Measurements from ENCODE around the gene KCNS1. TPM values are rescaled to one million over a fixed set of nuclear protein-coding genes. Genes with fewer than 3 reads are reported as not detected.

KCNS1 gene
- total and polyA plus RNA-seq, 2 of the 8 experiments (the other 6 are each of a cell fraction or from before 2014, with no cell fraction given) = 1.4 to 1.8 TPM

DNA sequence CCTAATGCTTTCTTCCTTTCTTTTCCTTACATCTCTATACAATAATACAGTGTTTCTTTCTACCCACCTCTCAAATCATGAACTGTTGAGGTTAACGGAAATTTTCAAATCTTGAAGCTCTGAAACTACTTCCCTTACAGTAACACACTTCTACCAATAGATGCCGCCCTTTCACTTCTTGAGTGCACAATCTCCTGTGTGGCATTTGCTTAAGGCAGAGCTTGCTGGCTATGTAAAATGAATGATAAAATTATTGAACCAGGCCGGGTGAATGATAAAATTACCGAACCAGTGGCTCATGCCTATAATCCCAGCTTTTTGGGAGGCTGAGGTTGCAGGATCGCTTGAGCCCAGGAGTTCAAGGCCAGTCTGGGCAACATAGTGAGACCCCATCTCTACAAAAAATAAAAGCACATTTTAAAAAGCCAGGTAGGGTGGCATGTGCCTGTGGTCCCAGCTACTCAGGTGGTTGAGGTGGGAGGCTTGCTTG lies 56.8 kb downstream of the KCNS1 start (continued):
- no peak for TF ChIP-seq CBX8 (IDR thresholded peaks at IDR 0.05; ENCODE audit: borderline replicate concordance, low read depth, low read length)
